Panc1 (cell line): ENCODE results near the gene OBI1. TPM values are rescaled to one million over a fixed set of nuclear protein-coding genes. Genes with fewer than 3 reads are reported as not detected.

ENCODE experiments used
- ATAC-seq: fragments of 200-7000 bp; cut with Tn5 transposase; 2 replicates; pipeline ENCODE4 v1.9.1; 2020; ENCODE audit warnings: mild to moderate bottlenecking, moderate library complexity
- BruUV-seq: library from RNA; stranded (reverse); fragments of 400-500 nt; replicated peaks from 2 replicates; lab custom pipeline; 2021; lab: Mats Ljungman, UMichigan
- CTCF ChIA-PET: fragments of 300-600 bp; sonication (Branson Sonifier 250); formaldehyde crosslinking; loops from one replicate; lab custom pipeline; 2022; ENCODE audit warnings: antibody characterized with exemption; lab: Charles Lee
- POLR2A ChIA-PET: fragments of 300-600 bp; sonication (Branson Sonifier 250); formaldehyde crosslinking; loops from one replicate; lab custom pipeline; 2022; ENCODE audit warnings: antibody characterized with exemption; lab: Charles Lee
- DNase-seq: peaks from one replicate; pipeline ENCODE4 v3.0.0-alpha.2; 2010; ENCODE audit warnings: low read depth, low spot score
- H3K27ac ChIP-seq: 2 replicates; pipeline ENCODE4 v1.5.1; 2011; ENCODE audit warnings: mild to moderate bottlenecking, low read length, inconsistent platforms
- H3K27me3 ChIP-seq: fragments of 200-500 bp; sonication (Bioruptor generic); 2 replicates; pipeline ENCODE4 v1.6.0; 2014; ENCODE audit warnings: low read length, inconsistent platforms; ENCODE audit not compliant: control insufficient read depth, insufficient read depth
- H3K36me3 ChIP-seq: fragments of 200-500 bp; sonication (Bioruptor generic); 2 replicates; pipeline ENCODE4 v1.5.1; 2014; ENCODE audit warnings: inconsistent platforms, mild to moderate bottlenecking, low read length, moderate library complexity; ENCODE audit not compliant: control insufficient read depth, insufficient read depth
- H3K4me1 ChIP-seq: 2 replicates; pipeline ENCODE4 v1.5.1; 2011; ENCODE audit warnings: inconsistent platforms, mild to moderate bottlenecking, low read length, moderate library complexity; ENCODE audit not compliant: control insufficient read depth, insufficient read depth
- H3K4me3 ChIP-seq, 2 experiments: 2 replicates each; pipeline ENCODE4 v1.5.1; 2011 to 2012; ENCODE audit warnings: low read depth in 2 of 2, low read length in 2 of 2, mild to moderate bottlenecking in 2 of 2, inconsistent platforms in 1 of 2, moderate library complexity in 1 of 2
- H3K9me3 ChIP-seq: fragments of 200-500 bp; sonication (Bioruptor generic); 2 replicates; pipeline ENCODE4 v1.5.1; 2014; ENCODE audit warnings: low read depth, mild to moderate bottlenecking, inconsistent platforms, low read length, moderate library complexity; ENCODE audit not compliant: control insufficient read depth, insufficient read depth
- POLR2AphosphoS5 ChIP-seq: IDR thresholded peaks from 2 replicates; pipeline ENCODE4 v1.6.1; 2012; ENCODE audit warnings: mild to moderate bottlenecking, low read depth, low read length, moderate library complexity
- SIN3A ChIP-seq: IDR thresholded peaks from 2 replicates; pipeline ENCODE4 v1.6.1; 2012; ENCODE audit warnings: low read depth, mild to moderate bottlenecking, low read length, moderate library complexity, borderline replicate concordance; ENCODE audit not compliant: insufficient read depth
- TCF7L2 ChIP-seq: IDR thresholded peaks from 2 replicates; pipeline ENCODE4 v1.6.1; 2011; ENCODE audit warnings: mild to moderate bottlenecking, low read depth, low read length, inconsistent platforms
- in situ Hi-C: cut with HindIII; loops from 2 replicates; pipeline ENCODE4 v1.10.0; 2016; ENCODE audit warnings: low sequenced_read_pairs, low pct_unique_long_range_greater_than_20kb
- intact Hi-C: fragments of 100-400 bp; cut with micrococcal nuclease; formaldehyde crosslinking; loops from one replicate; pipeline ENCODE4 v1.10.0; 2022; ENCODE audit not compliant: unreplicated experiment
- total RNA-seq: library from RNA; stranded (reverse); gene quantifications from one replicate; pipeline ENCODE4 v1.2.1, GENCODE V29; 2021; ENCODE audit not compliant: unreplicated experiment
- TF ChIP-seq, protein P1 (sequence below): fragments of 450-650 bp; IDR thresholded peaks from 2 replicates; pipeline ENCODE4 v1.5.1; 2017; ENCODE audit warnings: mild to moderate bottlenecking
- TF ChIP-seq, protein P2 (sequence below), 2 experiments: IDR thresholded peaks; 2 replicates each; pipeline ENCODE4 v1.6.1; 2011 to 2012; ENCODE audit warnings: low read depth in 2 of 2, control low read depth in 1 of 2, low read length in 1 of 2, mild to moderate bottlenecking in 1 of 2, moderate library complexity in 1 of 2; ENCODE audit not compliant: insufficient read depth in 1 of 2

Gene OBI1
- total RNA-seq, 1 experiment from 2014 or later, result 9.1 TPM

GRCh38 chr13:78606471-78607408 lies 52.2 kb downstream of the OBI1 start:
- ChIA-PET CTCF (no interaction called here), POLR2A (no interaction called here)
- DNase-seq (no peak), ATAC-seq (no peak)
- Histone ChIP-seq H3K4me3 (no peak overlapping the region), H3K27me3 (no peaks in the 10 kb centered on the region; the same call in 1 of the 2 replicates), H3K36me3 (no peaks in the 10 kb centered on the region), H3K27ac (no peak overlapping the region), H3K9me3 (no peaks in the 10 kb centered on the region), H3K4me1 (0 out of 2 replicates have a peak, but pooled peaks cover 3% of the 10 kb centered on the region)
- BruUV-seq, result no TSS peak
- no peak for TF ChIP-seq TCF7L2
- no peak for TF ChIP-seq POLR2AphosphoS5
- no peak for TF ChIP-seq SIN3A
- TF ChIP-seq, protein P1, sequence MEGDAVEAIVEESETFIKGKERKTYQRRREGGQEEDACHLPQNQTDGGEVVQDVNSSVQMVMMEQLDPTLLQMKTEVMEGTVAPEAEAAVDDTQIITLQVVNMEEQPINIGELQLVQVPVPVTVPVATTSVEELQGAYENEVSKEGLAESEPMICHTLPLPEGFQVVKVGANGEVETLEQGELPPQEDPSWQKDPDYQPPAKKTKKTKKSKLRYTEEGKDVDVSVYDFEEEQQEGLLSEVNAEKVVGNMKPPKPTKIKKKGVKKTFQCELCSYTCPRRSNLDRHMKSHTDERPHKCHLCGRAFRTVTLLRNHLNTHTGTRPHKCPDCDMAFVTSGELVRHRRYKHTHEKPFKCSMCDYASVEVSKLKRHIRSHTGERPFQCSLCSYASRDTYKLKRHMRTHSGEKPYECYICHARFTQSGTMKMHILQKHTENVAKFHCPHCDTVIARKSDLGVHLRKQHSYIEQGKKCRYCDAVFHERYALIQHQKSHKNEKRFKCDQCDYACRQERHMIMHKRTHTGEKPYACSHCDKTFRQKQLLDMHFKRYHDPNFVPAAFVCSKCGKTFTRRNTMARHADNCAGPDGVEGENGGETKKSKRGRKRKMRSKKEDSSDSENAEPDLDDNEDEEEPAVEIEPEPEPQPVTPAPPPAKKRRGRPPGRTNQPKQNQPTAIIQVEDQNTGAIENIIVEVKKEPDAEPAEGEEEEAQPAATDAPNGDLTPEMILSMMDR, result no peak
- TF ChIP-seq, protein P2, sequence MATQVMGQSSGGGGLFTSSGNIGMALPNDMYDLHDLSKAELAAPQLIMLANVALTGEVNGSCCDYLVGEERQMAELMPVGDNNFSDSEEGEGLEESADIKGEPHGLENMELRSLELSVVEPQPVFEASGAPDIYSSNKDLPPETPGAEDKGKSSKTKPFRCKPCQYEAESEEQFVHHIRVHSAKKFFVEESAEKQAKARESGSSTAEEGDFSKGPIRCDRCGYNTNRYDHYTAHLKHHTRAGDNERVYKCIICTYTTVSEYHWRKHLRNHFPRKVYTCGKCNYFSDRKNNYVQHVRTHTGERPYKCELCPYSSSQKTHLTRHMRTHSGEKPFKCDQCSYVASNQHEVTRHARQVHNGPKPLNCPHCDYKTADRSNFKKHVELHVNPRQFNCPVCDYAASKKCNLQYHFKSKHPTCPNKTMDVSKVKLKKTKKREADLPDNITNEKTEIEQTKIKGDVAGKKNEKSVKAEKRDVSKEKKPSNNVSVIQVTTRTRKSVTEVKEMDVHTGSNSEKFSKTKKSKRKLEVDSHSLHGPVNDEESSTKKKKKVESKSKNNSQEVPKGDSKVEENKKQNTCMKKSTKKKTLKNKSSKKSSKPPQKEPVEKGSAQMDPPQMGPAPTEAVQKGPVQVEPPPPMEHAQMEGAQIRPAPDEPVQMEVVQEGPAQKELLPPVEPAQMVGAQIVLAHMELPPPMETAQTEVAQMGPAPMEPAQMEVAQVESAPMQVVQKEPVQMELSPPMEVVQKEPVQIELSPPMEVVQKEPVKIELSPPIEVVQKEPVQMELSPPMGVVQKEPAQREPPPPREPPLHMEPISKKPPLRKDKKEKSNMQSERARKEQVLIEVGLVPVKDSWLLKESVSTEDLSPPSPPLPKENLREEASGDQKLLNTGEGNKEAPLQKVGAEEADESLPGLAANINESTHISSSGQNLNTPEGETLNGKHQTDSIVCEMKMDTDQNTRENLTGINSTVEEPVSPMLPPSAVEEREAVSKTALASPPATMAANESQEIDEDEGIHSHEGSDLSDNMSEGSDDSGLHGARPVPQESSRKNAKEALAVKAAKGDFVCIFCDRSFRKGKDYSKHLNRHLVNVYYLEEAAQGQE (IDR thresholded peaks at IDR 0.05; ENCODE audit: insufficient read depth in 1 of 2, low read depth in 2 of 2, low read length in 1 of 2), result no peak
- intact Hi-C loops, result no loop called here
- in situ Hi-C loops, result no loop called here

DNA sequence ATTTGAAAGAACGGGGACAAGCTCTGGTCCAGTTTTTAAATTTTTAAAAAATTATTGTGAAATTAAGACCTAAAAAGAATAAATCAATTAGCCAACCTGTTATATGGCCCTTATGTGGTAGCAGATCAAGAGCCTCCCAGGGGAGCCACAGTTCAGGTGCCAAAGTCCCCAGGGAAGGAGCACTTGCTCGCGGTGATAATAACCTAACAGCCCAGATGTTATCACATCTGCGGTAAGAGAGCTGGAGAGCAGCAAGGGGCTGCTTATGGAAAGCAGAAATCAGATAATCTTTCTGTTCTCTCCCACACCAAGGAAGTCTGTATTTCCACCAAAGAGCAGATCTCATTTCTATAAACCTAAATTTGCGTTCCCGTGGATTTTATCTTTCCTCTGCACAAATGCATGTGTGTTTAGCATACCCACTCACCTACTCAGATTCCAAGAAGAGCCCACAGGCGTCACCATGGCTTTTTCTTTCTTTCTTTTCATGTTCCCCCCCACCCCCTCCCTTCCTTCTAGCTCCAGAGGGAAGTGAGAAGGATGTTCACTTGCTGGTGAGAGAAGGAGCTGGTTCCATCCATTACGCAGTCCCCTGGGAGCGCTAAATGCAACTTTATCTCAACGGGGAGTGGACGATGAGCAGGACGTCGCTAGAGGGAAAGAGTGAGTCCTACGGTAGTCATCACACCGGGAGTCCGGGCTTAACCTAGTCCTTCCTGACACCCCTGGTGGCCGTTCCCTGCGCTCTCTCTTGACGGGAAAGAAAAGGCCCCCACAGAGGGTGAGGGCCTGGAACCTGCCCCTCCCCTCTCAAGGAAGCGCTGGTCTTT lies 54.0 kb downstream of the OBI1 start:
- intact Hi-C loops, result no loop called here
- CTCF ChIA-PET, result interaction anchor here (0.7 kb wide), 1 partner anchor 131 kb away, joined by 8 read pairs; no protein-coding TSS in a partner anchor
- DNase-seq, result no peak
- Histone ChIP-seq H3K9me3 (no peaks in the 10 kb centered on the region), H3K4me1 (0 out of 2 replicates have a peak, but pooled peaks cover 3% of the 10 kb centered on the region), H3K4me3 (no peak overlapping the region), H3K27ac (no peak overlapping the region), H3K36me3 (no peaks in the 10 kb centered on the region), H3K27me3 (no peaks in the 10 kb centered on the region; the same call in 1 of the 2 replicates)
- in situ Hi-C loops, result no loop called here
- no peak for ATAC-seq
- no peak for TF ChIP-seq POLR2AphosphoS5
- TF ChIP-seq TCF7L2, result no peak
- TF ChIP-seq, protein P1, result no peak
- TF ChIP-seq, protein P2 (IDR thresholded peaks at IDR 0.05; ENCODE audit: insufficient read depth in 1 of 2, low read depth in 2 of 2, low read length in 1 of 2), result no peak
- no peak for TF ChIP-seq SIN3A
- BruUV-seq, result no TSS peak
- POLR2A ChIA-PET, result no interaction called here
